ENCODE measurements around the gene ERCC3. TPM values are rescaled to one million over a fixed set of nuclear protein-coding genes. Genes with fewer than 3 reads are reported as not detected.

ERCC3 gene
- total RNA-seq, 2 experiments from 2014 or later = 49.5 to 49.8 TPM

DNA sequence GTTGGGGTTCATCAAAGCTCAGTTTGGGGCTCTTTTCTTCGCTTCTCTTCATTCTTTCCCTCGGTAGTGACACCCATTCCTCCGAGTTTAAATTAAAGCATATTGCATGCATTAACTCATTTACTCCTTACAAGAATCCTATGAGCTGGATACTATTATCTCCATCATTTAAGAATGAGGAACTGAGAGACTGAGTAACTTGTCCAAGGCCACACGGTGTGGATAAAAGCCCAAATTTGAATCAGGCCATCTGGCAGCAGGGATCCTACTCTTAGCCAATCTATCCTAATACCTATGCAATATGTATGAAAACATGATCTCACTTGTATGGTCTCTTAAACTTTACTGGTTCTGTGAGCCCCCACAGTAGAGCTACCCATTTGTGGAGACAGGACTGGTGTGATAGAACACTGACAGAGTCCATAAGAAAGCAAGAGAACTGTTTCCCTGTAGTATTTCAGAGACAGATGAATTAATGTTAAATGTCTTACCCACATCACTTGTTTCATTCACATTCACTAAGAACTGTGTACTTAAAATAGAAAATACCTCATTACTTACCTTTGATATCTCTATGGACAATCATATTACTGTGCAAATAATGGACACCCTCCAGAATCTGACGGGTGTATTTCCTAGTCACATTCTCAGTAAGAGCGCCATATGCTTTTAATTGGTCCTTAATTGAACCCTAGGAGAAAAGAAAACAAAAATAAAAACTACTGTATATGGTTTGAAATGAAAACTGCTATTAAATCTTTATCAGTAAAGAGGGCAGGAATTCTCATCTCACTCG, 20.4 kb upstream of the ERCC3 start:
- no peak overlapping the region for H3K4me3 Mint-ChIP-seq
- H3K9me3 Mint-ChIP-seq (ENCODE audit: low read depth) = no peaks in the 10 kb centered on the region
- H3K27me3 Mint-ChIP-seq = no peaks in the 10 kb centered on the region
- ChIA-PET POLR2A (no interaction called here), CTCF (no interaction called here)
- no peak for DNase-seq
- H3K36me3 Mint-ChIP-seq (ENCODE audit: low read depth) = peaks cover 37% of the 10 kb centered on the region
- ATAC-seq = no peak
- intact Hi-C loops (cut with DNase I, micrococcal nuclease) = no loop called here
- no peak overlapping the region for H3K27ac Mint-ChIP-seq
- H3K4me1 Mint-ChIP-seq = no peaks in the 10 kb centered on the region

DNA sequence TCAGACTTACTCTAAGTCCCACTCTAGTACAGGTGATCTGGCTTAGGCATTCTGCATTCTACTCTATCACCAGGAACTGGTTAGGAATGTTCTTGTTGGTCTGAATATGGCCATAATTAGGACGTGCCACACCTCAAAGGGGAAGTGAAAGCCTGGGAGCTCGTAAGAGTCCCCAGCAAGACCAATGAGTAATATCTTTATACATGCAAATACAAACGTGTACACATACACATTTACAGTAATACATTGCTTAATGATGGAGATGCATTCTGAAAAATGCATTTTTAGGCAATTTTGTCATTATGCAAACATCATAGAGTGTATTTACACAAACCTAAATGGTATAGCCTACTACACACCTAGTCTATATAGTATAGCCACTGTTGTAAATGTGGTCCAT, 19.5 kb upstream of the ERCC3 start:
- DNase-seq (no peak), ATAC-seq (no peak)
- H3K27ac Mint-ChIP-seq = no peak overlapping the region
- H3K36me3 Mint-ChIP-seq (ENCODE audit: low read depth) = peaks cover 28% of the 10 kb centered on the region
- no peak overlapping the region for H3K4me3 Mint-ChIP-seq
- no peaks in the 10 kb centered on the region for H3K9me3 Mint-ChIP-seq (ENCODE audit: low read depth)
- no peaks in the 10 kb centered on the region for H3K27me3 Mint-ChIP-seq
- ChIA-PET POLR2A (no interaction called here), CTCF (interaction anchor here (0.8 kb wide), 1 partner anchor 51 kb away, joined by 3 read pairs; no protein-coding TSS in a partner anchor)
- H3K4me1 Mint-ChIP-seq = no peaks in the 10 kb centered on the region
- intact Hi-C loops (cut with DNase I, micrococcal nuclease) = no loop called here

DNA sequence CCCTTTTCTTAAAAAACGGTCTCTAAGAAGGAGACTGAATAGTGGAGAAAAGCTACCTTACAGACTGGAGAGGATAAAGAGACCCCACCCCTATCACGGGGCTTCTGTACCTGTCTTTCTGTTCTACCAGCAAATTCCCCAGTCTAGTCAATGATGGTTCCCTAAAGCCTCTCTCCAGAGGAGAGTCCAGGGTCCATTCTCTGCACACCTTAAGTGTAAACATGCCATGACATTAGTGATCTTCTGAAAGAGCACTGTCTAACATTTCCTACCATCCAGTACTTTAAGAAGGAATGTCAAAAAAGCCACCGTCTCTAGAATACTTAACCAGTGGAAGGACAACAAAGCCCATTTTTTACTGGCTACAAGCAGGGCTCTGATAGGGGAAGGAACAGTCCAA, 17.0 kb upstream of the ERCC3 start:
- ATAC-seq (no peak), DNase-seq (no peak)
- intact Hi-C loops (cut with DNase I, micrococcal nuclease) = no loop called here
- Mint-ChIP-seq H3K27ac (no peak overlapping the region), H3K4me1 (no peaks in the 10 kb centered on the region), H3K27me3 (no peaks in the 10 kb centered on the region), H3K4me3 (no peak overlapping the region), H3K9me3 (ENCODE audit: low read depth) (no peaks in the 10 kb centered on the region), H3K36me3 (ENCODE audit: low read depth) (peaks cover 23% of the 10 kb centered on the region)
- ChIA-PET POLR2A (no interaction called here), CTCF (interaction anchor here (0.9 kb wide), 1 partner anchor 17 kb away, joined by 6 read pairs; the partner anchor contains the start of gene ERCC3)

DNA sequence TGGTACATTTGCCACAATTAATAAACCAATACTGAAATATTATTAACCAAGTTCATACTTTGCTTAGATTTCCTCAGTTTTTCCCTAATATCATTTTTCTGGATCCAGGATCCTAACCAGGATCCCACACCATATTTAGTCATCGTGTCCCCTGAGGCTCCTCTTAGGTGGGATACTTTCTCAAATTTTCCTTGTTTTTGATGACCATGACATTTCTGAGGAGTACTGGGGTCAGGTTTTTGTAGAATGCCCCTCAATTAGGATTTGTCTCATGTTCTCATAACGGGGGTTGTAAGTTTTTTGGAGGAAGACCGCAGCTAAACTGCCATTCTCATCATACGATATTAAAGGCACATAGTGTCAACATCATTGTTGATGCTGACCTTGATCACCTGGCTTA, 15.5 kb upstream of the ERCC3 start:
- DNase-seq = no peak
- intact Hi-C loops (cut with DNase I, micrococcal nuclease) = no loop called here
- no peak for ATAC-seq
- ChIA-PET CTCF (interaction anchor here (1.2 to 1.3 kb wide), 2 partner anchors 9 to 112 kb away, joined by 4 read pairs; no protein-coding TSS in a partner anchor), POLR2A (interaction anchor here (0.6 kb wide), 1 partner anchor 347 kb away, joined by 5 read pairs; no protein-coding TSS in a partner anchor)
- Mint-ChIP-seq H3K36me3 (ENCODE audit: low read depth) (peaks cover 16% of the 10 kb centered on the region), H3K27me3 (no peaks in the 10 kb centered on the region), H3K4me1 (no peaks in the 10 kb centered on the region), H3K27ac (no peak overlapping the region), H3K4me3 (no peak overlapping the region), H3K9me3 (ENCODE audit: low read depth) (no peaks in the 10 kb centered on the region)

DNA sequence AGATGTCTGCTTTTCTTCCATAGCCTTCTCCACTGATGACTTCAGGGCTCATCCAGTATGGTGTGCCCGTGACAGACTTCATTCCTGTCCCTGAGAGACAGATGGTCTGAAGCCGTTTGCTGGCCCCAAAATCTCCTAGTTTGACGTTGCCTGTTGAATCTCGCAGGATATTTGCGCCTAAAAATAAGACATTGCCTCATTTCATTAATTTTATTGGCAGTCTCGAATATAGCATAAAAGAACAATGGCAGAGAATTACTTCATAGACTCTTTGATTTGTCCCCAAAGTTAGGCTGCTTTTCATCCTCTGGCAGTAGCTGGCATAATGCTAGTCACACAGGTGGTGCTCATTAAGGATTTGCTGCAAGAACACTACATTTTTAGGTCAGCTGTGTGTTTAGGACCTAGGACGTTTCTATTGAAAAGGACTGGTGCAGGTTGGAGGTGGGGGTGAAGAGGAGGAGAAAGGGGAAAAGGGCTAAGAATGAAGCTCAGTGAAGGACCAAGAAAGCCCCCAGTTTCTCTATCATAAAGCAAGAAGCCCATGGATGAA, 14.7 kb upstream of the ERCC3 start:
- no peak for ATAC-seq
- intact Hi-C loops (cut with DNase I, micrococcal nuclease) = no loop called here
- no peak overlapping the region for H3K27ac Mint-ChIP-seq
- H3K4me3 Mint-ChIP-seq = no peak overlapping the region
- H3K4me1 Mint-ChIP-seq = no peaks in the 10 kb centered on the region
- no peaks in the 10 kb centered on the region for H3K9me3 Mint-ChIP-seq (ENCODE audit: low read depth)
- no peaks in the 10 kb centered on the region for H3K27me3 Mint-ChIP-seq
- ChIA-PET POLR2A (interaction anchor here (0.6 kb wide), 1 partner anchor 348 kb away, joined by 5 read pairs; no protein-coding TSS in a partner anchor), CTCF (interaction anchor here (0.5 to 1.3 kb wide), 3 partner anchors 8 to 172 kb away, joined by 3 to 4 read pairs (median 4); no protein-coding TSS in a partner anchor)
- peaks cover 14% of the 10 kb centered on the region for H3K36me3 Mint-ChIP-seq (ENCODE audit: low read depth)
- DNase-seq = no peak

DNA sequence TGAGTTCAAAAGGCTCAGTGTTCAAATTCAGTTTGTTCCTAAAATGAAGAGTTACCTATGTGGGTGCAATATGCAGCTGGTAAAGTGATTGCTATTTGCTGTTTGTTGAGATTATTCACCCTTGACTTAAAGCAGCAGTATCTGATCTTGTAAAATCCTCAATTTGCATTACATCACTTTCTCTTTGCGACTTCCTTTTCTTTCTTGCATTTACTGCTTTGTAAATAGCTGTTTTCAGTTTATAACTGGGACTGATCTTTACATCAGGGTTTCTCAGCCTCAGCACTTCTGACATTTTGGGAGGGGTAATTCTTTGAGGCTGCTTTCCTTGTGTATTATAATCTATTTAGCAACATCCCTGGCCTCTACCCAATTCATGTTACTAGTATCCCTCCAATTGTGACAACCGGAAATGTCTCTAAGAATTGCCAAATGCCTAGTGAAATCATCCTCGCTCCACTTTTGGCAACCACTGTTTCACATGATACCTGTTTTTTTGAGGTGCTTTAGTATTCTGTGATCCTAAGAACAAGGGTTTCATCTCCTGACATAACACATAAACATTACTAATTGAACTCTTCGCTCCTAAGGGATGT, 12.1 kb upstream of the ERCC3 start:
- intact Hi-C loops (cut with DNase I, micrococcal nuclease) = no loop called here

DNA sequence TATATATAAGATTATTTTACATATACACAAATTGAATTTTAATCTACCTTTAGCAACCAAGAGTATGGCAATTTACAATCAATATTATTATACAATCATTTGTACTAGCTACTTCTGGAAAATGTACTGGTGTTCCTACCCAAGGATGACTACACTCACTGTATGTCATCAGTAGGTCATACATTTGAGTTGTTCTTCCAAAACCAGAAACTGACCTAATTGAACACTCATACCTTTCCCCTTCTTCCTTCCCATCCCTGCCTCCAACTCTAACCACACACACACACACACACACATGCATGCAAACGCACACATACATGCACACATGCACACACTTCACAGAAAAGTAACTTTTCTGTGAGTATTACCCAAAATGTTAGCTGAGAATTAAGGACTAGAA, 8.2 kb upstream of the ERCC3 start:
- Mint-ChIP-seq H3K4me3 (no peak overlapping the region), H3K9me3 (ENCODE audit: low read depth) (no peaks in the 10 kb centered on the region), H3K4me1 (no peaks in the 10 kb centered on the region), H3K27ac (peak overlapping the region; percentile 6), H3K36me3 (ENCODE audit: low read depth) (peaks cover 3% of the 10 kb centered on the region), H3K27me3 (no peaks in the 10 kb centered on the region)
- ChIA-PET POLR2A (interaction anchor here (0.5 kb wide), 1 partner anchor 528 kb away, joined by 3 read pairs; no protein-coding TSS in a partner anchor), CTCF (interaction anchor here (0.8 to 1.3 kb wide), 2 partner anchors 32 to 177 kb away, joined by 3 to 4 read pairs; no protein-coding TSS in a partner anchor)
- DNase-seq (no peak), ATAC-seq (no peak)
- intact Hi-C loops (cut with DNase I, micrococcal nuclease) = no loop called here

More for the DNA sequence above, 12.1 kb upstream of the ERCC3 start:
- Mint-ChIP-seq H3K27me3 (no peaks in the 10 kb centered on the region), H3K4me1 (no peaks in the 10 kb centered on the region), H3K36me3 (ENCODE audit: low read depth) (peaks cover 3% of the 10 kb centered on the region), H3K4me3 (no peak overlapping the region), H3K9me3 (ENCODE audit: low read depth) (no peaks in the 10 kb centered on the region), H3K27ac (no peak overlapping the region)
- ChIA-PET POLR2A (no interaction called here), CTCF (interaction anchor here (0.5 to 1.0 kb wide), 2 partner anchors 143 to 145 kb away, joined by 3 to 4 read pairs; no protein-coding TSS in a partner anchor)
- no peak for DNase-seq
- no peak for ATAC-seq

DNA sequence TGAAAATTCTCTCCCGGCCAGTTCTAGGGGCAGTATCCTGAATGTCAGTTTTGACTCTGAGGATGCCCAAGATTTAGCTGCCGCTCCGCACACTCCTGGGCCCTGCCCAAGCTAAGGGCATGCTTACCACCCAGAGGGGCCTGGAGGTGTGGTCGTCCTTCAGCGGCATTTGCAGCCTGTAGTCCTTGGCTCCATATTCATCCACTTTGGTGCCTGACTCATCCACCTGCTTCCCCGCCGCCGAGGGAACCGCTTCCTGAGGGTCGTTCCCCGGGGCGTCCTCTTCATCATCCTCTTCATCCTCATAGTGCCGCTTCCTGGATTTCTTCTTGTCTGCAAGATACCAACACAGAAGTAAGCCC, 577 bp downstream of the ERCC3 start:
- intact Hi-C loops (cut with DNase I, micrococcal nuclease) = loop anchor here in 1 of 2 experiments (5.0 to 10.0 kb wide), 2 partner anchors 211 to 801 kb away; partner anchors contain the start of gene UGGT1
- peaks cover 33% of the 10 kb centered on the region for H3K36me3 Mint-ChIP-seq (ENCODE audit: low read depth)
- DNase-seq (peak; percentile 46), ATAC-seq (peak; percentile 9)
- H3K4me3 Mint-ChIP-seq = peak overlapping the region; percentile 98
- ChIA-PET CTCF (interaction anchor here (0.6 to 2.5 kb wide), 6 partner anchors 9 to 186 kb away, joined by 3 to 11 read pairs (median 5); no protein-coding TSS in a partner anchor), POLR2A (interaction anchor here (0.7 to 1.3 kb wide), 2 partner anchors 117 to 233 kb away, joined by 3 read pairs; partner anchors contain the start of gene IWS1)
- H3K27me3 Mint-ChIP-seq = no peaks in the 10 kb centered on the region
- H3K27ac Mint-ChIP-seq = peak overlapping the region; percentile 100
- peaks cover 20% of the 10 kb centered on the region for H3K4me1 Mint-ChIP-seq
- H3K9me3 Mint-ChIP-seq (ENCODE audit: low read depth) = no peaks in the 10 kb centered on the region

DNA sequence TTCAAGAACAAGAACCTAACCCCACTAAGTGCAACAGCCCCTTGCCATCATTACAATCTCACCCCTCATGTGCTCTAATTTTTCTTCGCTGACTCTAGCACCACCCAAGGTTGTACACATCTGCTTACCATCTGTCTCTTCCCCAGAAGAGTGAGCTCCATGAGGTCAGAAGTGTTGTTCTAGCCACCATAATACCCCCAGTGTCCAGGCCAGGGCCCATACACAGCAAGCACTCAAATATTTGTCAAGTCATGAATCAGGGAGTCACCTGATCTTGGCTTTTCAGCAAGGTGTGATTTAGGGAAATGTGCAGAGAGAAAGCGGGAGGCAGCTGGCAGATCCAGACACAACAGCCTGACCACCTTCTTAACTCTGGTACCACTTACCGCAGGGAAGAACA, 5.7 kb downstream of the ERCC3 start:
- CTCF ChIA-PET = no interaction called here
- H3K9me3 Mint-ChIP-seq (ENCODE audit: low read depth) = peaks cover 6% of the 10 kb centered on the region
- intact Hi-C loops (cut with DNase I, micrococcal nuclease) = no loop called here
- H3K27me3 Mint-ChIP-seq = no peaks in the 10 kb centered on the region
- no peak for ATAC-seq
- peaks cover 19% of the 10 kb centered on the region for H3K4me1 Mint-ChIP-seq
- DNase-seq = no peak
- no peak overlapping the region for H3K4me3 Mint-ChIP-seq
- no peak overlapping the region for H3K27ac Mint-ChIP-seq
- peaks cover 76% of the 10 kb centered on the region for H3K36me3 Mint-ChIP-seq (ENCODE audit: low read depth)
- POLR2A ChIA-PET = no interaction called here

DNA sequence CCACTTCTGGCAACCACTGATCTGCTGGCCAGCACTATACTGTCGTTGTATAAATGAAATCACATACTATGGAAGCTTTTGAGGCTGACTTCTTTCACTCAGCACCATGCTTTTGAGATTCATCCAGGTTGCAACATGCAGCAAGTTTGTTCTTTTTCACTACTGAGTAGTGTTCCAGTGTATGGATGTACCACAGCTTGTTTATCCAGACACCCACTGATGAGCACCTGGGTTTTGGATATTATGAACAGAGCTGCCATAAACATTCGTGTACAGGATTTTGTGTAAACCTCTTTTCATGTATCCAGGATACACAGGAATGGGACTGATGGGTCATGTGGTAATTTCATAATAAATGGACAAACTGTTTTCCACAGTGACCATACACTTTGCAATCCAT, 10.7 kb downstream of the ERCC3 start:
- intact Hi-C loops (cut with DNase I, micrococcal nuclease) = no loop called here
- ChIA-PET CTCF (interaction anchor here (1.2 to 1.6 kb wide), 2 partner anchors 10 to 196 kb away, joined by 4 read pairs; no protein-coding TSS in a partner anchor), POLR2A (no interaction called here)
- Mint-ChIP-seq H3K9me3 (ENCODE audit: low read depth) (peaks cover 6% of the 10 kb centered on the region), H3K4me1 (peaks cover 20% of the 10 kb centered on the region), H3K27ac (no peak overlapping the region), H3K36me3 (ENCODE audit: low read depth) (peaks cover 74% of the 10 kb centered on the region), H3K27me3 (no peaks in the 10 kb centered on the region), H3K4me3 (no peak overlapping the region)
- no peak for ATAC-seq
- DNase-seq = no peak

DNA sequence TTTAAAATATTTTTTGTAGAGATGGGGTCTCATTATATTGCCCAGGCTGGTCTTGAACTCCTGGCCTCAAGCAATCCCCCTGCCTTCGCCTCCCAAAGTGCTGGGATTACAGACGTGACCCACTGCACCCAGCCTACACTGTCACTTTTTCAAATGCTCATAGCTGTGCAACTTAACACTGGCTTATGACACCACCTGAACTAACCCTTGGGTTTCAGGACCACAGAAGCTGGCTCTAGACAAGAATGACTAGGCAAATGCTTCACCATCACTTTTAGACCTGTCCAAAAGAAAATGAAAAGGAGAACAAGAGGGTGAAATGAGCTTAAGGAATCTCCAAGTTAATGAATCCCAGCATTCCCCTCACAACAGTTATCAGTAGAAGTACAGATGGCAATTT, 13.3 kb downstream of the ERCC3 start:
- peaks cover 68% of the 10 kb centered on the region for H3K36me3 Mint-ChIP-seq (ENCODE audit: low read depth)
- peaks cover 24% of the 10 kb centered on the region for H3K4me1 Mint-ChIP-seq
- peaks cover 6% of the 10 kb centered on the region for H3K9me3 Mint-ChIP-seq (ENCODE audit: low read depth)
- H3K27me3 Mint-ChIP-seq = no peaks in the 10 kb centered on the region
- ChIA-PET CTCF (interaction anchor here (0.8 kb wide), 1 partner anchor 10 kb away, joined by 3 read pairs; no protein-coding TSS in a partner anchor), POLR2A (no interaction called here)
- H3K27ac Mint-ChIP-seq = no peak overlapping the region
- ATAC-seq (no peak), DNase-seq (no peak)
- intact Hi-C loops (cut with DNase I, micrococcal nuclease) = no loop called here
- H3K4me3 Mint-ChIP-seq = no peak overlapping the region

All from activated CD4-positive, alpha-beta T cell treated with anti-CD3 and anti-CD28 coated beads for 36 hours (primary cell).